CD14-positive monocyte (primary cell): ENCODE measurements around the gene EIF4H. TPM values are rescaled to one million over a fixed set of nuclear protein-coding genes. Genes with fewer than 3 reads are reported as not detected.

ENCODE experiments used
- DNase-seq, 3 donors: peaks; one replicate each; pipeline ENCODE4 v3.0.0-alpha.2; 2011 to 2022
- H2AFZ ChIP-seq: 2 replicates; pipeline ENCODE4 v1.6.0; 2012; ENCODE audit warnings: mild to moderate bottlenecking, low read depth, low read length, inconsistent platforms; ENCODE audit not compliant: insufficient read depth, poor library complexity, severe bottlenecking
- H3K27ac ChIP-seq, 2 donors: 1 replicate in 1 of 2; 2 replicates in 1 of 2; pipeline ENCODE4 v1.5.1; 2012 to 2013; ENCODE audit warnings: low read length in 2 of 2, control low read depth in 1 of 2, inconsistent platforms in 1 of 2, low read depth in 1 of 2, mild to moderate bottlenecking in 1 of 2
- H3K27me3 ChIP-seq, 2 donors: one replicate each; pipeline versions ENCODE4 v1.6.0 to v1.6.1; 2011 to 2013; ENCODE audit warnings: low read length in 2 of 2; ENCODE audit not compliant: control insufficient read depth in 2 of 2, insufficient read depth in 2 of 2
- H3K36me3 ChIP-seq, 2 donors: replicated peaks in 1 of 2; 1 replicate in 1 of 2; 2 replicates in 1 of 2; pipeline versions ENCODE4 v1.5.1 to v1.6.1; 2012 to 2013; ENCODE audit warnings: low read length in 2 of 2, control low read depth in 1 of 2, inconsistent platforms in 1 of 2, mild to moderate bottlenecking in 1 of 2; ENCODE audit not compliant: insufficient read depth in 2 of 2, control insufficient read depth in 1 of 2
- H3K4me1 ChIP-seq, 2 donors: 1 replicate in 1 of 2; 2 replicates in 1 of 2; pipeline versions ENCODE4 v1.5.1 to v1.6.1; 2012 to 2013; ENCODE audit warnings: low read length in 2 of 2, control low read depth in 1 of 2, inconsistent platforms in 1 of 2, mild to moderate bottlenecking in 1 of 2, moderate library complexity in 1 of 2; ENCODE audit not compliant: insufficient read depth in 2 of 2, control insufficient read depth in 1 of 2
- H3K4me2 ChIP-seq: replicated peaks from 2 replicates; pipeline ENCODE3; 2012; ENCODE audit warnings: low read length, moderate library complexity, mild to moderate bottlenecking; ENCODE audit not compliant: poor library complexity, severe bottlenecking; ENCODE audit errors: extremely low read depth
- H3K4me3 ChIP-seq, 3 experiments: fragments of 200-600 bp in 1 of 3; sonication (generic) in 1 of 3; replicated peaks in 1 of 3; 1 replicate in 2 of 3; 2 replicates in 1 of 3; pipeline ENCODE4 v1.5.1; 2011 to 2013; ENCODE audit warnings: low read length in 3 of 3, mild to moderate bottlenecking in 3 of 3, control low read depth in 2 of 3, low read depth in 2 of 3, inconsistent platforms in 1 of 3, moderate library complexity in 1 of 3
- H3K79me2 ChIP-seq: 2 replicates; pipeline ENCODE4 v1.6.0; 2012; ENCODE audit warnings: mild to moderate bottlenecking, control low read depth, inconsistent platforms, low read length, moderate library complexity; ENCODE audit not compliant: insufficient read depth
- H3K9ac ChIP-seq: 2 replicates; pipeline ENCODE4 v1.6.0; 2017; ENCODE audit warnings: low read length, mild to moderate bottlenecking; ENCODE audit not compliant: insufficient read depth, poor library complexity, severe bottlenecking
- H3K9me3 ChIP-seq, 2 donors: replicated peaks in 1 of 2; 1 replicate in 1 of 2; 2 replicates in 1 of 2; pipeline versions ENCODE4 v1.5.1 to v1.6.1; 2012 to 2013; ENCODE audit warnings: low read length in 2 of 2, control low read depth in 1 of 2; ENCODE audit not compliant: control insufficient read depth in 1 of 2, insufficient read depth in 1 of 2
- H4K20me1 ChIP-seq: 2 replicates; pipeline ENCODE4 v1.6.0; 2012; ENCODE audit warnings: mild to moderate bottlenecking, low read length, control low read depth, moderate library complexity; ENCODE audit not compliant: insufficient read depth
- H3K27ac Mint-ChIP-seq, 7 donors: one replicate each; pipeline ENCODE4 v1.8.0; 2020; ENCODE audit warnings: mild to moderate bottlenecking in 7 of 7, mixed read lengths in 7 of 7, moderate library complexity in 6 of 7, inconsistent platforms in 2 of 7
- H3K27me3 Mint-ChIP-seq, 3 donors: one replicate each; pipeline ENCODE4 v1.8.0; 2021 to 2022; ENCODE audit warnings: low read depth in 3 of 3, mild to moderate bottlenecking in 3 of 3, mixed read lengths in 3 of 3, moderate library complexity in 3 of 3, inconsistent platforms in 1 of 3
- H3K36me3 Mint-ChIP-seq, 2 donors: one replicate each; pipeline ENCODE4 v1.8.0; 2020; ENCODE audit warnings: mixed read lengths in 2 of 2, inconsistent platforms in 1 of 2, mild to moderate bottlenecking in 1 of 2
- H3K4me1 Mint-ChIP-seq: one replicate; pipeline ENCODE4 v1.8.0; 2020; ENCODE audit warnings: mild to moderate bottlenecking, mixed read lengths
- H3K4me3 Mint-ChIP-seq, 2 donors: one replicate each; pipeline ENCODE4 v1.8.0; 2020; ENCODE audit warnings: mild to moderate bottlenecking in 2 of 2, mixed read lengths in 2 of 2, moderate library complexity in 1 of 2
- H3K9me3 Mint-ChIP-seq, 7 donors: one replicate each; pipeline ENCODE4 v1.8.0; 2020 to 2022; ENCODE audit warnings: mixed read lengths in 7 of 7, mild to moderate bottlenecking in 6 of 7, moderate library complexity in 6 of 7, inconsistent platforms in 2 of 7
- WGBS: methylation state at CpG from one replicate; pipeline ENCODE4 v1.1.5; 2013; ENCODE audit warnings: missing lambda C conversion rate; ENCODE audit not compliant: insufficient coverage; 5-methylcytosine and 5-hydroxymethylcytosine counted together
- intact Hi-C, 2 donors: fragments of 100-400 bp; cut with micrococcal nuclease; formaldehyde crosslinking; loops; one replicate each; pipeline versions ENCODE4 v1.15.0 to v1.15.1; 2023
- polyA plus RNA-seq, 3 donors: library from polyadenylated mRNA; depleted of rRNA in 1 of 3; unstranded in 2 of 3; stranded (reverse) in 1 of 3; fragments of 300-500 nt in 2 of 3; fragments of >200 nt in 1 of 3; fragmentation: Illumina TruSeq in 2 of 3; gene quantifications; 1 replicate in 2 of 3; 2 replicates in 1 of 3; pipeline ENCODE4 v1.2.3, GENCODE V29; 2012 to 2021
- TF ChIP-seq, protein P1 (sequence below): fragments of 200-600 bp; IDR thresholded peaks from one replicate; pipeline ENCODE4 v1.8.0; 2022; ENCODE audit warnings: antibody characterized with exemption, mild to moderate bottlenecking

Gene EIF4H
- polyA plus RNA-seq, 3 donors: 162 to 234 (median 206) TPM

DNA sequence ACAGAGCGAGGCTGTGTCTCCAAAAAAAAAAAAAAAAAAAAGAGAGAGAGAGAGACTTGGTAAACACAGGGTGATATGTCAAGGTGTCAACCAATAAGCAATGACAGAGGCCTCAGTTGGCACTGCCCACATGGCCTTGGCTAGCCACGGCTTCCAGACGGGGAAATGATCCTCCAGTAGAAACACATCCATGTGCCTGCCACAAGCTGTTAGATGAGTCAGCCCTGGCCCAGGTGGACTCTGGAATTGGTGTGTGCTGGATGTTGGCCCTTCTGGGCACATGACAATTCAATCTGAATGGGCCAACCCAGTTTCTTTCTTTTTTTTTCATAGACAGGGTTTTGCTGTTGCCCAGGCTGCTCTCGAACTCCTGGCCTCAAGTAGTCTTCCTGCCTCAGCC is 66.3 kb downstream of the EIF4H start:
- no peak overlapping the region for H3K4me3 ChIP-seq
- no peak overlapping the region for H3K4me2 ChIP-seq
- 100% methylated on average over 1 of the region's 4 CpGs for WGBS
- Mint-ChIP-seq H3K36me3 (peaks cover 44 to 74% of the 10 kb centered on the region in 2 donors), H3K9me3 (no peaks in the 10 kb centered on the region), H3K27ac (peak overlapping the region in 1 of 7 donors; percentile 59), H3K4me1 (peaks cover 24% of the 10 kb centered on the region), H3K4me3 (no peak overlapping the region), H3K27me3 (no peaks in the 10 kb centered on the region)
- TF ChIP-seq, protein P1, sequence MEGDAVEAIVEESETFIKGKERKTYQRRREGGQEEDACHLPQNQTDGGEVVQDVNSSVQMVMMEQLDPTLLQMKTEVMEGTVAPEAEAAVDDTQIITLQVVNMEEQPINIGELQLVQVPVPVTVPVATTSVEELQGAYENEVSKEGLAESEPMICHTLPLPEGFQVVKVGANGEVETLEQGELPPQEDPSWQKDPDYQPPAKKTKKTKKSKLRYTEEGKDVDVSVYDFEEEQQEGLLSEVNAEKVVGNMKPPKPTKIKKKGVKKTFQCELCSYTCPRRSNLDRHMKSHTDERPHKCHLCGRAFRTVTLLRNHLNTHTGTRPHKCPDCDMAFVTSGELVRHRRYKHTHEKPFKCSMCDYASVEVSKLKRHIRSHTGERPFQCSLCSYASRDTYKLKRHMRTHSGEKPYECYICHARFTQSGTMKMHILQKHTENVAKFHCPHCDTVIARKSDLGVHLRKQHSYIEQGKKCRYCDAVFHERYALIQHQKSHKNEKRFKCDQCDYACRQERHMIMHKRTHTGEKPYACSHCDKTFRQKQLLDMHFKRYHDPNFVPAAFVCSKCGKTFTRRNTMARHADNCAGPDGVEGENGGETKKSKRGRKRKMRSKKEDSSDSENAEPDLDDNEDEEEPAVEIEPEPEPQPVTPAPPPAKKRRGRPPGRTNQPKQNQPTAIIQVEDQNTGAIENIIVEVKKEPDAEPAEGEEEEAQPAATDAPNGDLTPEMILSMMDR: no peak
- H3K27me3 ChIP-seq: no peaks in the 10 kb centered on the region
- no peaks in the 10 kb centered on the region for H3K9me3 ChIP-seq
- no peak overlapping the region for H3K27ac ChIP-seq
- peaks cover 39 to 79% of the 10 kb centered on the region in 2 donors for H3K36me3 ChIP-seq
- intact Hi-C loops: loop anchor here (5.0 kb wide), 1 partner anchor 33 kb away; no protein-coding TSS in a partner anchor
- H2AFZ ChIP-seq: no peak overlapping the region
- H3K9ac ChIP-seq: no peak overlapping the region
- peaks cover 8% of the 10 kb centered on the region for H3K79me2 ChIP-seq
- no peaks in the 10 kb centered on the region for H4K20me1 ChIP-seq
- peaks cover 24 to 30% of the 10 kb centered on the region in 2 donors for H3K4me1 ChIP-seq
- DNase-seq: no peak

- Histone ChIP-seq H4K20me1 (no peaks in the 10 kb centered on the region), H3K27me3 (no peaks in the 10 kb centered on the region), H3K79me2 (peaks cover 8% of the 10 kb centered on the region), H3K9ac (peak overlapping the region; percentile 23), H3K36me3 (peaks cover 38 to 73% of the 10 kb centered on the region in 2 donors), H3K4me3 (peak overlapping the region in 1 of 3 experiments; percentile 58), H3K4me1 (peaks cover 24 to 30% of the 10 kb centered on the region in 2 donors), H3K27ac (peak overlapping the region; percentile 69 to 78), H2AFZ (peak overlapping the region; percentile 38), H3K4me2 (peak overlapping the region; percentile 64), H3K9me3 (no peaks in the 10 kb centered on the region)
- Mint-ChIP-seq H3K4me3 (peak overlapping the region; percentile 61 to 84), H3K27ac (peak overlapping the region; percentile 81 to 96 (median 91)), H3K27me3 (no peaks in the 10 kb centered on the region), H3K4me1 (peaks cover 21% of the 10 kb centered on the region), H3K36me3 (peaks cover 42 to 81% of the 10 kb centered on the region in 2 donors), H3K9me3 (no peaks in the 10 kb centered on the region)
- TF ChIP-seq, protein P1: no peak
- intact Hi-C loops: loop anchor here (5.0 kb wide), 1 partner anchor 35 kb away; no protein-coding TSS in a partner anchor
- WGBS: no CpG with 5 or more reads among the region's 6 CpGs
- no peak for DNase-seq
Observed at GRCh38 chr7:74242122-74242443, 67.9 kb downstream of the EIF4H start.
